Epithelial cell of proximal tubule (primary cell): ENCODE measurements around the gene FNDC1. TPM values are rescaled to one million over a fixed set of nuclear protein-coding genes. Genes with fewer than 3 reads are reported as not detected.
A peak's percentile ranks its signal among the peaks of the same experiment; 100 is the strongest.
"Not testable (repeated sequence)": the region's sequence is repeated elsewhere in the genome, so short reads cannot be mapped to it uniquely, and the experiment has no call there.

Experiments used
- DNase-seq: peaks from one replicate; pipeline ENCODE4 v3.0.0-alpha.2; 2011; ENCODE audit warnings: low read depth
- H3K4me3 ChIP-seq: 2 replicates; pipeline ENCODE4 v1.5.1; 2011; ENCODE audit warnings: low read depth, mild to moderate bottlenecking, low read length
- CTCF ChIP-seq: conservative IDR thresholded peaks from 2 replicates; pipeline ENCODE4 v1.5.1; 2012; ENCODE audit warnings: low read depth, mild to moderate bottlenecking, low read length
- total RNA-seq: library from RNA; depleted of rRNA; stranded (reverse); fragments of >200 nt; gene quantifications from 2 replicates; pipeline ENCODE4 v1.2.3, GENCODE V29; 2015

Gene FNDC1
- 0.14 TPM in 1 of 2 replicates, not detected in the other for total RNA-seq

- no peak for DNase-seq
- peak within 1 kb of the TSS; percentile 49 for H3K4me3 ChIP-seq
- TF ChIP-seq CTCF, result no peak
Measured at GRCh38 chr6:159169193-159169555, at the start of gene FNDC1. Gene FNDC1 (plus strand): TSS chr6:159169400. CDS start chr6:159169597, 197 bp downstream.

- H3K4me3 ChIP-seq, result no peak overlapping the region
- TF ChIP-seq CTCF, result no peak
- DNase-seq, result no peak
Measured at GRCh38 chr6:159119791-159120190, 49.4 kb upstream of the FNDC1 start.

- no peak for TF ChIP-seq CTCF
- no peak for DNase-seq
- H3K4me3 ChIP-seq, result no peak overlapping the region
Measured at GRCh38 chr6:159121486-159121885, 47.7 kb upstream of the FNDC1 start.

GRCh38 chr6:159122453-159122852 lies 46.7 kb upstream of the FNDC1 start:
- DNase-seq, result no peak
- TF ChIP-seq CTCF, result no peak
- no peak overlapping the region for H3K4me3 ChIP-seq

- DNase-seq, H3K4me3 ChIP-seq: not testable (repeated sequence)
Measured at GRCh38 chr6:159123831-159124230, 45.4 kb upstream of the FNDC1 start.

- no peak for DNase-seq
- peak; percentile 40 for TF ChIP-seq CTCF
Measured at GRCh38 chr6:159125014-159125609, 44.1 kb upstream of the FNDC1 start.

GRCh38 chr6:159125951-159126352 lies 43.2 kb upstream of the FNDC1 start:
- H3K4me3 ChIP-seq, result no peak overlapping the region
- DNase-seq, result no peak
- TF ChIP-seq CTCF, result no peak

More at GRCh38 chr6:159125014-159125609, 44.1 kb upstream of the FNDC1 start:
- H3K4me3 ChIP-seq, result no peak overlapping the region
